ES-I3 (cell line): ENCODE data around the gene AGTRAP.

Source experiments
- H3K36me3 ChIP-seq: 2 replicates; pipeline ENCODE4 v1.6.1; 2013; ENCODE audit warnings: mild to moderate bottlenecking, low read length, control low read depth, moderate library complexity; ENCODE audit not compliant: insufficient read depth
- H3K4me1 ChIP-seq: 2 replicates; pipeline ENCODE4 v1.6.1; 2013; ENCODE audit warnings: mild to moderate bottlenecking, control low read depth, low read length; ENCODE audit not compliant: insufficient read depth
- H3K9ac ChIP-seq: 2 replicates; pipeline ENCODE4 v1.6.1; 2013; ENCODE audit warnings: low read depth, mild to moderate bottlenecking, low read length, moderate library complexity
- H3K9me3 ChIP-seq: 2 replicates; pipeline ENCODE4 v1.6.1; 2013; ENCODE audit warnings: mild to moderate bottlenecking, low read length, moderate library complexity; ENCODE audit not compliant: control insufficient read depth, insufficient read depth

AGTRAP gene

DNA sequence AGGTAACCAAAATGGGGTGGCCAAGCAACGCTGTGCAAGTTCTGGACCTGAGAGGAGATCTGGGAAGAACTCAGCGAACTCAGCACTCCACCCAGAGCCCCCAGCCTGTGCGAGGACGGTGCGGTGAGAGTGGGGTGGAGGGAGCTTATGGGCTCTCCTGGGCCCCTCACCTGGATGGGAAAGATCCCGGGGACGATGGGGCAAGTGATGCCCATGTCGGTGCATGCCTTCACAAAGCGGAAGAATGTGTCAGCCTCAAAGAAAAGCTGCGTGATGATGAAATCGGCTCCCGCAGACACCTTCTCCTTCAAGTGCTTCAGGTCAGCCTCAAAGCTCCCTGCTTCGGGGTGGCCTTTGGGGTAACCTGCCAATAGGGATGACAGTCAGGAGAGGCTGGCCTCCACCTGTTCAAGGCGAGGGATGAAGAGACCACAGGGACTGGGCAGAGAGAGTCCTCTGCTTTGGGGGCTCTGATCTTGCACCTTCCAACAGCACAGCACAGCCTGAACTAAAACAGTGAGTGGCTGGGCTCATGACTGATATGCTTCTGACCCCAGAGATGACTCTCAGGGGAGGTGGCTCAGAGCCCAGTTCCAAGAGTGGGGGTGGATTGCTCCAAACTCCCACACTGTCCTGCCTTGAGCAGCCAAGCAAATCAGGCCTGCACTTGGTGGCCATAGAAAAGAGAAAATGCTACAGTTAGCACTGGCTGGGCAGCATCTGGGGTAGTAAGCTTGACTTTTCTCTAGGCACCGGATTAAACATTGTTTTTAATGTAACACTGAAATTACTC lies 60.3 kb downstream of the AGTRAP start:
- Histone ChIP-seq H3K9me3 (no peaks in the 10 kb centered on the region), H3K36me3 (0 out of 2 replicates have a peak, but pooled peaks cover 2% of the 10 kb centered on the region), H3K4me1 (no peaks in the 10 kb centered on the region), H3K9ac (no peak overlapping the region)

DNA sequence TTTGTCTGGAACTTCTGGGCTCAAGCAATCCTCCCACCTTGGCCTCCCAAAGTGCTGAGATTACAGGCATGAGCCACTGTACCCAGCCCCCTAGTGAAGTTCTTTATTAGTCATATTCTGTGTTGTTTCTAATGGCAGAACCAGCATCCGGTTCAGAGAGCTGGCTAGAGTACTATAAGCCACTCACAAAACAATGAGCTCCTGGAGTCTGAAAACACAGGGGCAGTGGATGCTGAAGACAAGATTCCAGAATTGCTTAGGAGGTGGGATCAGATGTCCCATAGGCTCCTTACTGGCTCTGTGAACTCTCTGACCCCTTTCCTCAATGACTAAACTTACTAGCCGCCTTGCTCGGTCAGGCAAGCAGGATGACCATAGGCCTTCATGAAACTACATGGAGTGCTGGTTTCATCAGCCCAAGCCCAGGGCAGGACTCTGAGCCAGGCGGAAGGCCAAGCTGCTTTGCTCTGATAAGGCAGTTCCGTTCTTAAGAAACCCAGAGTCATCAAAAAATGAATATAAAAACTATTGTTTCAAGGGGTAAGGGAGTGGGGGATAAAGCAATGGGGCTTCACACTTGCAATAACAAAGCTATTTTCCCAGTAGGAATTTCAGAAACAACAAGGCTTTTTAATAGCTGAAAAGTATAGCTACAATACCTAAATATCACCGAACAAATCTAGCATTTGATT lies 61.7 kb downstream of the AGTRAP start:
- Histone ChIP-seq H3K9me3 (no peaks in the 10 kb centered on the region), H3K9ac (no peak overlapping the region), H3K4me1 (peaks cover 7% of the 10 kb centered on the region; the same call in 1 of the 2 replicates), H3K36me3 (0 out of 2 replicates have a peak, but pooled peaks cover 2% of the 10 kb centered on the region)

DNA sequence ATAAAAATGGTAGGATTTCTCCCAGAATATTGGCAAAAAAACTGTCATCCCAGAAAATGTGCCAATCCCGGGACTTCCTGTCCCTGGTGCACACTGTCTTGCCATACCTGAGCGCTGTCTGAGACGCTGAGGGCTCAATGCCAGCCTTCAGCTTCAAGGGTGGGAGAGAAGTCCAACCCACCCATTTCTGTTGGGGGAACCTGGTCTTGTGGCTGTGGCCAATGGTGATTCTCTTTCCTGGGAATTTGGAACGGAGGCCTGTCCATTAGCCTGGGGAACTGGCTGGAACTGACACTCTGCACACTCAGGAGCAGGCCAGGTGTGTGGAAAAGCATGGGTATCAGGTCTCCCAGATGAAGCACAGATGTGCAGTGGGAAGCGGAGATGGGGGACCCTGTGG lies 63.2 kb downstream of the AGTRAP start:
- no peaks in the 10 kb centered on the region for H3K9me3 ChIP-seq
- H3K36me3 ChIP-seq: 0 out of 2 replicates have a peak, but pooled peaks cover 2% of the 10 kb centered on the region
- H3K4me1 ChIP-seq: peaks cover 11% of the 10 kb centered on the region; the same call in 1 of the 2 replicates
- H3K9ac ChIP-seq: no peak overlapping the region

DNA sequence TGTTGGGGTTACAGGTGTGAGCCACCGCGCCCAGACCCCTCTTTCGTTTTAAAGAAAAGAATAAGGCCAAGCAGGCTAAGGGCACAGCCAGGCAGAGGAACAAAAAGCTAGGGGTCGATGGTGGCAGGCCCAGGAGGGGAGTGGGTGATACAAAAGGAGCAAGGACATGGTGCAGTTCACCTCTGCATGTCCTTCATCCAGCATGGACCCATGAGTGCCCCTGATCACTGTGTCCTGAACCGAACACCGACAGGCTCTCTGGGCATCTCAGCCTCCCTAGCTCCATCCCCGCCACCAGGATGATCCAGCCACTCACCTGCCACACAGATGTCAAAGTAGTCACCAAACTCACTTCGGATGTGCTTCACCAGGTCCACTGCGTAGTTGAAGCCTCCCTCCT lies 64.0 kb downstream of the AGTRAP start:
- Histone ChIP-seq H3K9ac (no peak overlapping the region), H3K36me3 (0 out of 2 replicates have a peak, but pooled peaks cover 2% of the 10 kb centered on the region), H3K4me1 (peaks cover 15% of the 10 kb centered on the region; the same call in 1 of the 2 replicates), H3K9me3 (no peaks in the 10 kb centered on the region)

DNA sequence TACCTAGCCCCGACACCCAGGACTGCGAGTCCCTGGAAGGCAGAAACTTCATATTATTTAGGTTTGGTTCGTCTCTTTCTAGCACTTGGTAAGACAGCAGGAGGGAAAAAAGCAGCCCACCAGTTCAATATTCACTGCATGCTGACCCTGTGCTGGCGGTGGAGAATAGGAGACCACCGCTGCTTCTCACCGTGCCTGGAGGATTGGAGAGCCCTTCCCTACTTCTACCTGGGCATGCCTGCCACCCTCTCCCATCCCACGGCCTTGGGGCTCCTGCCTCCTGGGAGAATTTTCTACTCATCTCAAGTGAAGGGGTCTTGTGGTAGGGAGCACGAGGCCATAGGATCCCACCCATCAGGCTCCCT lies 64.4 kb downstream of the AGTRAP start:
- Histone ChIP-seq H3K36me3 (0 out of 2 replicates have a peak, but pooled peaks cover 2% of the 10 kb centered on the region), H3K9me3 (no peaks in the 10 kb centered on the region), H3K4me1 (peaks cover 15% of the 10 kb centered on the region; the same call in 1 of the 2 replicates), H3K9ac (no peak overlapping the region)
